Activated T-cell treated with anti-CD3 and anti-CD28 coated beads, Interleukin-2, amount 50 U/mL, for 4 hours (primary cell): Measurements from ENCODE around the gene ZNF426. TPM values are rescaled to one million over a fixed set of nuclear protein-coding genes. Genes with fewer than 3 reads are reported as not detected.
A peak's percentile ranks its signal among the peaks of the same experiment; 100 is the strongest.
"Not testable (repeated sequence)": the region's sequence is repeated elsewhere in the genome, so short reads cannot be mapped to it uniquely, and the experiment has no call there.

Source experiments
- ATAC-seq, 2 donors: fragments of 200-7000 bp; cut with Tn5 transposase; one replicate each; pipeline ENCODE4 v1.10.0; 2021
- DNase-seq: peaks from one replicate; pipeline ENCODE4 v3.0.0-alpha.2; 2020
- H3K27me3 Mint-ChIP-seq: one replicate; pipeline ENCODE4 v1.8.0; 2021; ENCODE audit warnings: low read depth, mixed read lengths
- H3K36me3 Mint-ChIP-seq: one replicate; pipeline ENCODE4 v1.8.0; 2022; ENCODE audit warnings: mixed read lengths; ENCODE audit not compliant: insufficient read depth
- H3K4me1 Mint-ChIP-seq: one replicate; pipeline ENCODE4 v1.8.0; 2021; ENCODE audit warnings: low read depth, mixed read lengths
- H3K4me3 Mint-ChIP-seq: one replicate; pipeline ENCODE4 v1.8.0; 2021; ENCODE audit warnings: mild to moderate bottlenecking, moderate library complexity, mixed read lengths
- H3K9me3 Mint-ChIP-seq: one replicate; pipeline ENCODE4 v1.8.0; 2021; ENCODE audit warnings: mixed read lengths
- total RNA-seq, 3 donors: library from RNA; stranded (reverse); gene quantifications; one replicate each; pipeline ENCODE4 v1.2.1, GENCODE V29; 2021

ZNF426 gene
- 10 to 100 TPM; 11.4 to 12.8 (median 12.4) TPM for total RNA-seq

DNA sequence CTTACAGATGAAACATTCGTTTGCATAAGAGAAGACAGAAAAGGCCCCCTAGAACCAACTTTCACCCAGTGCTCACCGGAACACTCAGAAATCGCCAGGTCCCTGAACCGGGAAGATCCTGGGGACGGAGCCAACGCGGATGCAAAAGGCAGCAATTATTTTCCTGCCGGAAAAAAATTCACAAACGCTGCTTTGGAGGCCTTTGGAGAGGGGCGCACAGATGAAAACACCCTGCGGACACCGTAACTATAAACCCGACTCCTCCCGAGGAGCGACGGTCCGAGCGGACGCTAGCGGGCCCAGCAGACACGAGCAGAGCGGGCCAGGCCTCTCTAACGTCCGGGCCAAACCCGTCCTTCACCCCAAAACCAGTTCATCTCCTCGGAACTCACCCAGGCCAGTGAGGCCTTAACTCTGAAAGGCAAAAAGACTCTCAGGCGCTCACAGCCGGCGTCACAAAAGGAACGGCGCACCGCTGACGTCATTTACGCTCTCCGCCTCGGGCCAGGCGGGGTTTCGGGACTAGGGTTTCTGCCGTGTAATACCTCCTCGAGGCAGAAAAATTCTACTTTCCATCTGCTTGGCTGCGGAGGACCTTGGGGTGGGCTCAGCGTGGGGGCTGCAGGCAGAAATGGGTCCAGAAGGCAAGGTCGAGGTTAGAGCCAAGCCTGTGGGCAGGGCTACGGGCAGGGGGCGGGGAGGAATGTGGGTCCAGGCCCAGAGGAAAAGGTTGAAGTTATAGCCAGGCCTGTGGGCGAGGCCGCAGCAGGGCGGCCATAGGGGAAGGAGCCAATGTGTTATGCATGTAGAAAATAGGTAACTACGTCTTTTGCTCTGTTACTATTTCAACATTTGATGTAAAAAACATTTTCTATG, at the start of gene ZNF426:
Gene ZNF426, minus strand, starts transcription at position 463 of the 876 bp plus-strand sequence. CDS start 2,413 bp downstream, outside the sequence.
- Mint-ChIP-seq H3K4me3 (peak within 1 kb of the TSS; percentile 98), H3K36me3 (peaks cover 34% of the 10 kb centered on the region), H3K9me3 (peaks cover 23% of the 10 kb centered on the region), H3K4me1 (peaks cover 22% of the 10 kb centered on the region), H3K27me3 (no peaks in the 10 kb centered on the region)
- DNase-seq (peak; percentile 80), ATAC-seq (peak; percentile 93 to 97)

GRCh38 chr19:9586764-9587163, 48.3 kb upstream of the ZNF426 start:
- peaks cover 16% of the 10 kb centered on the region for H3K27me3 Mint-ChIP-seq
- H3K9me3 Mint-ChIP-seq, result no peaks in the 10 kb centered on the region
- H3K4me1 Mint-ChIP-seq, result peaks cover 14% of the 10 kb centered on the region
- ATAC-seq (peak; percentile 56 to 67), DNase-seq (peak; percentile 72)
- H3K36me3 Mint-ChIP-seq, result peaks cover 6% of the 10 kb centered on the region
- H3K4me3 Mint-ChIP-seq, result no peak overlapping the region

- H3K4me3 Mint-ChIP-seq, result peak within 1 kb of the TSS; percentile 95
- H3K4me1 Mint-ChIP-seq, result peaks cover 35% of the 10 kb centered on the region
- peaks cover 25% of the 10 kb centered on the region for H3K36me3 Mint-ChIP-seq
- DNase-seq, result peak; percentile 78
- no peaks in the 10 kb centered on the region for H3K9me3 Mint-ChIP-seq
- H3K27me3 Mint-ChIP-seq, result peaks cover 9% of the 10 kb centered on the region
- ATAC-seq, result peak; percentile 81 to 87
Measured at GRCh38 chr19:9584073-9584833, 45.8 kb upstream of the ZNF426 start, which contains the start of gene ZNF121. Gene ZNF121, minus strand, starts transcription at chr19:9584504. Its CDS starts 16,407 bp downstream, at chr19:9568097.

DNA sequence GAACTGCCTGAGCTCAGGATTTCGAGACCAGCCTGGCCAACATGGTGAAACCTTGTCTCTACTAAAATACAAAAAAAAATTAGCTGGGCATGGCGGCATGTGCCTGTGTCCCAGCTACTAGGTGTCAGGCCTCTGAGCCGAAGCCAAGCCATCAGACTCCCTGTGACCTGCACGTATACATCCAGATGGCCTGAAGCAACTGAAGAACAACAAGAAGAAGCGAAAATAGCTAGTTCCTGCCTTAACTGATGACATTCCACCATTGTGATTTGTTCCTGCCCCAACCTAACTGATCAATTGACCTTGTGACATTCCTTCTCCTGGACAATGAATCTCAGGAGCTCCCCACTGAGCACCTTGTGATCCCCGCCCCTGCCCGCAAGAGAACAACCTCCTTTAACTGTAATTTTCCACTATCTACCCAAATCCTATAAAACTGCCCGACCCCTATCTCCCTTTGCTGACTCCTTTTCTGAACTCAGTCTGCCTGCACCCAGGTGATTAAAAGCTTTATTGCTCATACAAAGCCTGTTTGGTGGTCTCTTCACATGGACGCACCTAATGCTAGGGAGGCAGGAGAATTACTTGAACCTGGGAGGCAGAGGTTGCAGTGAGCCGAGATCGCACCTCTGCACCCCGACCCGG, 43.8 kb upstream of the ZNF426 start:
- not testable (repeated sequence) for H3K9me3 Mint-ChIP-seq, H3K27me3 Mint-ChIP-seq, DNase-seq, ATAC-seq
- H3K4me1 Mint-ChIP-seq, result peaks cover 47% of the 10 kb centered on the region
- peak overlapping the region; percentile 95 for H3K4me3 Mint-ChIP-seq
- H3K36me3 Mint-ChIP-seq, result peaks cover 39% of the 10 kb centered on the region

- H3K36me3 Mint-ChIP-seq, result peaks cover 50% of the 10 kb centered on the region
- H3K4me3 Mint-ChIP-seq, result peak overlapping the region; percentile 64
- ATAC-seq, result peak in 1 of 2 donors; percentile 21
- H3K9me3 Mint-ChIP-seq, result peaks cover 21% of the 10 kb centered on the region
- DNase-seq, result no peak
- H3K27me3 Mint-ChIP-seq, result no peaks in the 10 kb centered on the region
- H3K4me1 Mint-ChIP-seq, result peaks cover 50% of the 10 kb centered on the region
Measured at GRCh38 chr19:9580728-9581127, 42.3 kb upstream of the ZNF426 start.

DNA sequence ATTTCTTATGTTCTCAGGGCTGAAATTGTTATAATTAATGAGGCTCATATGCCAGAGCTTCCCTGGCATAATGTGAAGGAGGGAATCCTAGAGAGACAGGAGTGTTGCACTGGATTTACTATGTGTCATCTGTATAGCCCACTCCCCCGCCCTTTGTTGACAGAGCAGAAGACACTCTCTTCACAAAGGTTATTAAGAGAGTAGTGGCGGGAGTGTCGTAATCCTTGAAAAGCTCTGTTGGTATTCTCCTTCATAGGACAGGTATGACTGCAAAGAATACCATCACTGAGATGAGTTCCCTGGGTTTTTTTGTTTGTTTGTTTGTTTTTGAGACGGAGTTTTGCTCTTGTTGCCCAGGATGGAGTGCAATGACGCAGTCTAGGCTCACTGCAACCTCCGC, 31.8 kb upstream of the ZNF426 start:
- no peak for ATAC-seq
- peaks cover 46% of the 10 kb centered on the region for H3K9me3 Mint-ChIP-seq

GRCh38 chr19:9566729-9567128, 28.3 kb upstream of the ZNF426 start:
- Mint-ChIP-seq H3K4me3 (no peak overlapping the region), H3K36me3 (peaks cover 77% of the 10 kb centered on the region), H3K4me1 (peaks cover 2% of the 10 kb centered on the region), H3K9me3 (peaks cover 36% of the 10 kb centered on the region), H3K27me3 (no peaks in the 10 kb centered on the region)
- no peak for ATAC-seq
- DNase-seq, result no peak

More for the DNA sequence above, 31.8 kb upstream of the ZNF426 start:
- no peak for DNase-seq
- Mint-ChIP-seq H3K27me3 (no peaks in the 10 kb centered on the region), H3K36me3 (peaks cover 74% of the 10 kb centered on the region), H3K4me1 (peaks cover 11% of the 10 kb centered on the region), H3K4me3 (no peak overlapping the region)

- H3K36me3 Mint-ChIP-seq, result peaks cover 75% of the 10 kb centered on the region
- ATAC-seq (no peak), DNase-seq (no peak)
- peaks cover 35% of the 10 kb centered on the region for H3K9me3 Mint-ChIP-seq
- no peaks in the 10 kb centered on the region for H3K27me3 Mint-ChIP-seq
- H3K4me1 Mint-ChIP-seq, result peaks cover 2% of the 10 kb centered on the region
- H3K4me3 Mint-ChIP-seq, result no peak overlapping the region
Measured at GRCh38 chr19:9565900-9566705, 27.7 kb upstream of the ZNF426 start.

DNA sequence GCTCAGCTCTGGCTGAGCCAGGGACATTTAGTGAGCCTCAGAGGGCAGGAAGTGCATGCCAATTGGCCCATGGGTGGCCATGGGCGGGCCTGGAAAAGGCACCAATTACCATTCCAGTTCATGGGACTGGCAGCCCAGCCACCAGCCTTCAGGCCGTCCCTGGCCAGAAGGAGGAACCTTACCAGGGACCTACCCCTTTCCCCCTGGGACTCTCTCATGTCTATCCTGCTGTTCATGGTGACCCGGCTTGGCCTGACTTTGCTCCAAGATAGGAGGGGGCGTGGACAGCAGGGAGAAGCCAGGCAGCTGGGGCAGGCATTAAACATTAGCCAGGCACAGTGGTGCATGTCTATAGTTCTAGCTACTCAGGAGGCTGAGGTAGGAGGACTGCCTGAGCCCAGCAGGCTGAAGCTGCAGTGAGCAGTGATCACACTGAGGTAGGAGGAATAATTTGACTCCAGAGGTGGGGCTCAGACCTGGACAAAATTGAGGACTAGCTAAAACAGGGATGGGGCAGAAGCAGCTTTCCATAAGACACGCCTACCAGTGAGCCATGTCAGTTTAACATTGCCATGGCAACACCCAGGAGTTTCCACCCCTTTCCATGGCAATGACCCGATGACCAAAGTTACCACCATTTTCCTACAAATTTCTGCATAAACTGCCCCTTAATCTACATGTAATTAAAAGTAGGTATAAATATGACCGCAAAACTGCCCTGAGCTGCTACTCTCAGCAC, 14.3 kb upstream of the ZNF426 start:
- DNase-seq (no peak), ATAC-seq (no peak)
- Mint-ChIP-seq H3K4me3 (no peak overlapping the region), H3K9me3 (peaks cover 31% of the 10 kb centered on the region), H3K36me3 (peaks cover 9% of the 10 kb centered on the region), H3K4me1 (no peaks in the 10 kb centered on the region), H3K27me3 (no peaks in the 10 kb centered on the region)

DNA sequence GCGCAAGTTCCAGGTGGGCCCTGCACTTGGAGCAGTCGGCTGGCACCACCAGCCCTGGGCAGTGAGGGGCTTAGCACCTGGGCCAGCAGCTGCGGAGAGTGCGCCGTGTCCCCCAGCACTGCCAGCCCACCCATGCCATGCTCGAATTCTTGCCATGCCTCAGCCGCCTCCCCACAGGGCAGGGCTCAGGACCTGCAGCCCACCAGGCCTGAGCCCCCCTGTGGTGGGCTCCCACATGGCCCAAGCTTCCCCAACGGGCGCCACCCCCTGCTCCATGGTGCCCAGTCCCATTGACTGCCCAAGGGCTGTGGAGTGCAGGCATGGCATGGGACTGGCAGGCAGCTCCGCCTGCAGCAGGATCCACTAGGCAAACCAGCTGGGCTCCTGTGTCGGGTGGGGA, 9.4 kb upstream of the ZNF426 start:
- no peaks in the 10 kb centered on the region for H3K27me3 Mint-ChIP-seq
- DNase-seq (no peak), ATAC-seq (no peak)
- H3K4me3 Mint-ChIP-seq, result no peak overlapping the region
- peaks cover 26% of the 10 kb centered on the region for H3K9me3 Mint-ChIP-seq
- H3K36me3 Mint-ChIP-seq, result peaks cover 6% of the 10 kb centered on the region
- no peaks in the 10 kb centered on the region for H3K4me1 Mint-ChIP-seq

GRCh38 chr19:9541281-9541680, 2.8 kb upstream of the ZNF426 start:
- H3K27me3 Mint-ChIP-seq, DNase-seq, H3K4me3 Mint-ChIP-seq, ATAC-seq, H3K36me3 Mint-ChIP-seq: not testable (repeated sequence)
- Mint-ChIP-seq H3K4me1 (peaks cover 22% of the 10 kb centered on the region), H3K9me3 (peaks cover 15% of the 10 kb centered on the region)

GRCh38 chr19:9539921-9540320, 1.5 kb upstream of the ZNF426 start:
- DNase-seq, ATAC-seq, H3K27me3 Mint-ChIP-seq: not testable (repeated sequence)
- peaks cover 15% of the 10 kb centered on the region for H3K9me3 Mint-ChIP-seq
- H3K4me3 Mint-ChIP-seq, result peak overlapping the region; percentile 98
- H3K4me1 Mint-ChIP-seq, result peaks cover 22% of the 10 kb centered on the region
- H3K36me3 Mint-ChIP-seq, result peaks cover 21% of the 10 kb centered on the region

DNA sequence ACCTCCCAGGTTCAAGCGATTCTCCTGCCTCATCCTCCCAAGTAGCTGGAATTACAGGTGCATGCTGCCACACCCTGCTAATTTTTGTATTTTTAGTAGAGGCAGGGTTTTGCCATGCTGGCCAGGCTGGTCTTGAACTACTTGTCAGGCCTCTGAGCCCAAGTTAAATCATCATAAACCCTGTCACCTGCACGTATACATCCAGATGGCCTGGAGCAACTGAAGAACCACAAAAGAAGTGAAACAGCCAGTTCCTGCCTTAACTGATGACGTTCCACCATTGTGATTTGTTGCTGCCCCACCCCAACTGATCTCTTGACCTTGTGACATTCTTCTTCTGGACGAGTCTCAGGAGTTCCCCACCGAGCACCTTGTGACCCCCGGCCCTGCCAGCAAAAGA, 756 bp upstream of the ZNF426 start:
- H3K36me3 Mint-ChIP-seq, result peaks cover 27% of the 10 kb centered on the region
- ATAC-seq, DNase-seq, H3K27me3 Mint-ChIP-seq: not testable (repeated sequence)
- H3K4me1 Mint-ChIP-seq, result peaks cover 22% of the 10 kb centered on the region
- peak overlapping the region; percentile 98 for H3K4me3 Mint-ChIP-seq
- H3K9me3 Mint-ChIP-seq, result peaks cover 15% of the 10 kb centered on the region
